ENCODE measurements around the gene KMO. TPM values are rescaled to one million over a fixed set of nuclear protein-coding genes. Genes with fewer than 3 reads are reported as not detected.

Gene KMO
- total RNA-seq (1 to 10 TPM in 6 of 9 donors, under 1 TPM in 3; 0.41 to 3.6 (median 1.6) TPM), polyA plus RNA-seq (1 to 10 TPM in 2 of 3 donors, under 1 TPM in 1; 0.47 to 2.1 (median 1.6) TPM)
- long read RNA-seq, donor 1 = 0 reads
- long read RNA-seq, donor 2 = 0 reads
- long read RNA-seq, donor 3 = 0 reads
- long read RNA-seq, donor 4 = 0 reads
- long read RNA-seq, donor 5, full-length matches to known transcripts = 3 of 4 reads
- long read RNA-seq, donor 5, partial matches to known transcripts = 0 of 4 reads
- long read RNA-seq, donor 5, other reads (novel, unspliced or antisense) = 1 of 4 reads
- long read RNA-seq, donor 6, full-length matches to known transcripts = 1 of 1 reads
- long read RNA-seq, donor 6, partial matches to known transcripts = 0 of 1 reads
- long read RNA-seq, donor 6, other reads (novel, unspliced or antisense) = 0 of 1 reads
- long read RNA-seq, donor 7 = 0 reads
- long read RNA-seq, donor 8, partial matches to known transcripts = 6 of 51 reads
- long read RNA-seq, donor 8, other reads (novel, unspliced or antisense) = 45 of 51 reads
- long read RNA-seq, donor 9, partial matches to known transcripts = 0 of 16 reads
- long read RNA-seq, donor 9, other reads (novel, unspliced or antisense) = 16 of 16 reads
- long read RNA-seq, donor 10 = 0 reads

DNA sequence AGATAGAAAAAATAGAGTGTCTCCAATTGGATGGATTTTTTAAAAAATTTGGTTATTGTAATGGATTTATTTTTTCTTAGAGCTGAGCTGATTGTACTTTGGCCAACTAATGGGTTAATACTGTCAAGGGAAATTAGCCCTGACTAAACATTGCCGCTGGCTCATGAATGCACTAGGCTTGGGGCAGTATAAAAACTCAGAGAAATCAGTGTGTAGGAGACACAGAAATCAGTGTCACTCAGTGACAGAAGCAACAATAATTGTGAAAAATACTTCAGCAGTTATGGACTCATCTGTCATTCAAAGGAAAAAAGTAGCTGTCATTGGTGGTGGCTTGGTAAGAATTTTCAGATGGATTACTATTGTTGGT is at the start of gene KMO:
Gene KMO (plus strand): TSS at position 217 of the 370 bp plus-strand sequence. CDS start 67 bp downstream, at position 284.
- DNase-seq = peak in 2 of 7 donors; percentile 14
- 3 to 7% (median 4%) methylated on average over 1 of the region's 1 CpG for WGBS, 4 donors
- H3K27me3 ChIP-seq = no peaks in the 10 kb centered on the region
- H3K9me3 ChIP-seq (replicated peaks in 1 of 3) = no peaks in the 10 kb centered on the region
- H3K27ac ChIP-seq = peak within 1 kb of the TSS in 4 of 5 donors; percentile 28 to 60 (median 48)
- H3K36me3 ChIP-seq (replicated peaks in 1 of 2) = no peaks in the 10 kb centered on the region
- peak within 1 kb of the TSS in 3 of 4 donors; percentile 33 to 84 (median 55) for H3K4me3 ChIP-seq
- peaks cover 0 to 4% of the 10 kb centered on the region in 2 donors for H3K4me1 ChIP-seq (replicated peaks in 1 of 2)
- TF ChIP-seq, protein P1, sequence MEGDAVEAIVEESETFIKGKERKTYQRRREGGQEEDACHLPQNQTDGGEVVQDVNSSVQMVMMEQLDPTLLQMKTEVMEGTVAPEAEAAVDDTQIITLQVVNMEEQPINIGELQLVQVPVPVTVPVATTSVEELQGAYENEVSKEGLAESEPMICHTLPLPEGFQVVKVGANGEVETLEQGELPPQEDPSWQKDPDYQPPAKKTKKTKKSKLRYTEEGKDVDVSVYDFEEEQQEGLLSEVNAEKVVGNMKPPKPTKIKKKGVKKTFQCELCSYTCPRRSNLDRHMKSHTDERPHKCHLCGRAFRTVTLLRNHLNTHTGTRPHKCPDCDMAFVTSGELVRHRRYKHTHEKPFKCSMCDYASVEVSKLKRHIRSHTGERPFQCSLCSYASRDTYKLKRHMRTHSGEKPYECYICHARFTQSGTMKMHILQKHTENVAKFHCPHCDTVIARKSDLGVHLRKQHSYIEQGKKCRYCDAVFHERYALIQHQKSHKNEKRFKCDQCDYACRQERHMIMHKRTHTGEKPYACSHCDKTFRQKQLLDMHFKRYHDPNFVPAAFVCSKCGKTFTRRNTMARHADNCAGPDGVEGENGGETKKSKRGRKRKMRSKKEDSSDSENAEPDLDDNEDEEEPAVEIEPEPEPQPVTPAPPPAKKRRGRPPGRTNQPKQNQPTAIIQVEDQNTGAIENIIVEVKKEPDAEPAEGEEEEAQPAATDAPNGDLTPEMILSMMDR (IDR thresholded peaks at IDR 0.05) = no peak
- no peak for TF ChIP-seq POLR2A (IDR thresholded peaks at IDR 0.05)
- intact Hi-C loops (cut with DNase I) = loop anchor here (10.0 kb wide), 2 partner anchors 93 to 303 kb away; no protein-coding TSS in a partner anchor

DNA sequence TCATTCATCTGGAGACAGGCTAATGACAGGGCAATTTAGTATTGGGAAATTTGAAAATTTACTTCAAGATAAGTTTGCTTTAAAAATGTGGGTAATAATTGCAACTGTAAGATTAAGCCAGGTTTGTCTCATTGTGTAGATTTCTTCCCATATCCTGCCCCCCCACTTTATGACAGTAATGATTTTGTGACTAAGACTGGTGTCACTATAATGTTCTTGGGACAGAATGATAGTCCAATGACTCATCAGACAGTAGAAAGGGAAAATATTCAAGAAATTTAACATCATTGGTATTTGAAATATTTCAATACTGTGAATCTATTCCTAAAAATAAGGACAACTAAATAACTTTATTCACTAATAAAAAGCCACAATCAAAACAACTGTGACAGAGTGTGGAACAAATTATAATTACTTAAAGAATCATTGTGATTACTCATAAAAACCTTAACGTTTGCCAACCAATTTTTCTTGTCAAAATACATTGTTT is 49.4 kb upstream of the KMO start:
- DNase-seq = no peak
- Histone ChIP-seq H3K4me3 (no peak overlapping the region), H3K36me3 (replicated peaks in 1 of 2) (no peaks in the 10 kb centered on the region), H3K4me1 (replicated peaks in 1 of 2) (no peaks in the 10 kb centered on the region), H3K27me3 (no peaks in the 10 kb centered on the region), H3K27ac (peak overlapping the region in 1 of 5 donors; percentile 15), H3K9me3 (replicated peaks in 1 of 3) (no peaks in the 10 kb centered on the region)
- 19 to 28% (median 26%) methylated on average over 1 of the region's 1 CpG for WGBS, 4 donors
- TF ChIP-seq, protein P1 (IDR thresholded peaks at IDR 0.05) = no peak
- TF ChIP-seq POLR2A (IDR thresholded peaks at IDR 0.05) = no peak
- intact Hi-C loops (cut with DNase I) = no loop called here

DNA sequence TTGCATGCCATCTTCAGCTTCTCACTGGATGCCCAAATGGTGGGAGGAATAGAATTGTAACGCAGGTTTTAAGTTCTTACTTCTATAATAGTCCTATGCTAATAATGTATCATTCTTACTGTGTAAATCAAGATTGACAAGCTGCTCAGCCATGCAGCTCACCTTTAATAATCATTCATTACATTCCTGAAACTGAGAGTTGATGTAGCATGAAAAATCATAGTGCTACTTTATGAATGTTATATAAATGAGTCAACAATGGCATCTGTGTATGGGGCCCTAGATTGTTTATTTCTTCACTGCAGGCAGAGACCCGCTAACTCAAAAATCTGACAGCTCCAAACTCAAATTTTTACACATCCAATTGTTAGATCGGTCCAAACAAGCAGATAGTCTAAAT is 47.0 kb upstream of the KMO start:
- H3K27ac ChIP-seq = no peak overlapping the region
- no peaks in the 10 kb centered on the region for H3K4me1 ChIP-seq (replicated peaks in 1 of 2)
- H3K4me3 ChIP-seq = no peak overlapping the region
- WGBS, 4 donors = 90 to 98% (median 96%) methylated on average over 3 of the region's 3 CpGs
- H3K27me3 ChIP-seq = no peaks in the 10 kb centered on the region
- DNase-seq = no peak
- H3K36me3 ChIP-seq (replicated peaks in 1 of 2) = no peaks in the 10 kb centered on the region
- intact Hi-C loops (cut with DNase I) = no loop called here
- TF ChIP-seq POLR2A (IDR thresholded peaks at IDR 0.05) = no peak
- TF ChIP-seq, protein P1 (IDR thresholded peaks at IDR 0.05) = no peak
- H3K9me3 ChIP-seq (replicated peaks in 1 of 3) = no peaks in the 10 kb centered on the region

DNA sequence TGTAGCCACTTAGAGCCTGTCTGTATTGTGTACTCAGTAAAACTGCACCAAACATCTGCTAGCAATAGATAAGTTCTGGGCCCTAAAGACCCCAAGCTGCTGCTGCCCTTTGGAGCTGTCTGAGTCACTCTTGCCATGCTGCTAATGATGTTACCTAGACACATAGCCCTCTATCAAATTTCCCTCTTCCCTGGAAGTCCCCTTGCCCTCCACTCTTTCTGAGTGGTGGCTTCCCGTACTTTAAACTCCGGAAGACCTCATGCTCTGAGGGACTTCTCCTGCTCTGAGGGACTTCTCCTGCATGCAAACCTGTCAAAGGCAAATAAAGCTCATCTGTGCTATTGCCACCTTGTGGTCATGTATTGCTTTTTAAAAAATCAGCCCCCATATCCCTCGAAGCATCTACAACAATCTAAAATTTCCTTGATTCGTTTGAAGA is 46.6 kb upstream of the KMO start:
- Histone ChIP-seq H3K27me3 (no peaks in the 10 kb centered on the region), H3K36me3 (replicated peaks in 1 of 2) (no peaks in the 10 kb centered on the region), H3K9me3 (replicated peaks in 1 of 3) (no peaks in the 10 kb centered on the region), H3K4me3 (no peak overlapping the region), H3K4me1 (replicated peaks in 1 of 2) (no peaks in the 10 kb centered on the region), H3K27ac (no peak overlapping the region)
- TF ChIP-seq, protein P1 (IDR thresholded peaks at IDR 0.05) = peak in 3 of 6 experiments; percentile 10 to 41 (median 28)
- no peak for TF ChIP-seq POLR2A (IDR thresholded peaks at IDR 0.05)
- 75 to 80% (median 79%) methylated on average over 4 of the region's 4 CpGs for WGBS, 4 donors
- intact Hi-C loops (cut with DNase I) = no loop called here
- DNase-seq = no peak

Data from adrenal gland (tissue), 19 donors.